ENCODE data around the gene RANBP2.
A peak's percentile ranks its signal among the peaks of the same experiment; 100 is the strongest.
"Not testable (repeated sequence)": the region's sequence is repeated elsewhere in the genome, so short reads cannot be mapped to it uniquely, and the experiment has no call there.

Gene RANBP2

DNA sequence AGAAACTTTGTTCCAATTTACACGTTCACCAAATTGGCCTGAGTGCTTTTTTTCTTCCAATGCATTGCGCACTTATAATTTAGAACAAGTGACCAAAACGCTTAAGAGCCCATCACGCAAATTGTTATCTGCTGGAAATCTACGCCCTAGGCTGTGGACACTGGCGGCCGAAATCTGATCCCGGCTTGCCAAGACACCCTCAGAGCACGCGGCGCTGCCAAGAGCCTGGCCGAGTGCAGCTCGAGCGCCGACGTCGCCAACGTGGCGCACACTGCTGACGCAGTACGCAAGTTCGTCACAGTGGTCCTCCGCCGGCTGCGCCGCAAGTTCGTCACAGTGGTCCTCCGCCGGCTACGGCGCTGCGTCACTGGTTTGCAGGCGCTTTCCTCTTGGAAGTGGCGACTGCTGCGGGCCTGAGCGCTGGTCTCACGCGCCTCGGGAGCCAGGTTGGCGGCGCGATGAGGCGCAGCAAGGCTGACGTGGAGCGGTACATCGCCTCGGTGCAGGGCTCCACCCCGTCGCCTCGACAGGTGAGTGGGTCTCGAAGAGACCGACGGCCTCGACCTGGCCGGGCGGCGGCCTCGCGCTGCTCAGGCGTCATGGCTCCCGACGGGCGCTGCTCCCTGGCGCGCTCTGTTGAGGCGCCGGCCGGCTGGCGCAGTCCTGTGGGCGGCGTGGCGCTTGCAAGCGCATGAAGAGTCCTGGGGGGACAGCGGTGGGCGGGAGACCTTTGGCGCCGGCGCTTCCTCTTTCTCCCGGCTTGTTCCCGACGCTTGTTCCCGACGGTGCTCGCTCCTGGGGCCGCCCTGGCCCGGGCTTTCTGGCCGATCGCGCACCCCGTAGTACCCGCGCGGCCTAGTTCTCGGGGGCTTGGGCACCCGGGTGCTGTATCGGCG lies at the start of gene RANBP2:
RANBP2 (plus strand) TSS at position 334 of the 896 bp plus-strand sequence; CDS start at position 459, 125 bp downstream.
- peak; percentile 94 for DNase-seq

DNA sequence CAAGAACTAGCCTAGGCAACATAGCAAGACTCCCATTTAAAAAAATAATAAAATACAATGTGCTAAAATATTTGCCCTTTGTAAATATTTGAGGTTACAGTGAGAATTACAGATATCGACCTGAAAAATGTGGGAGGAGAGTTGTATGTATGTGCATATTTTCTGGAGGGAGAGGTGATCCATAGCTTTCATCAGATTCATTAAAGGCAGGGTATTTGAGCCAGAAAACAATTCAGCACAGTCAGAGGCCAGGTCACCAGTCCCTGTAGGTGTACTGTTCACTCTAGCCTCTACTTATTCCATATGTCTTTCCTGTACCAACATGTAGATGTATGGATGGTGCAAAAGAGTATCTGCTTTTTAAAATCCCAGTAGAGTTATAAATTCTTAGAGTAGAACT lies 49.0 kb upstream of the RANBP2 start:
- not testable (repeated sequence) for DNase-seq

DNA sequence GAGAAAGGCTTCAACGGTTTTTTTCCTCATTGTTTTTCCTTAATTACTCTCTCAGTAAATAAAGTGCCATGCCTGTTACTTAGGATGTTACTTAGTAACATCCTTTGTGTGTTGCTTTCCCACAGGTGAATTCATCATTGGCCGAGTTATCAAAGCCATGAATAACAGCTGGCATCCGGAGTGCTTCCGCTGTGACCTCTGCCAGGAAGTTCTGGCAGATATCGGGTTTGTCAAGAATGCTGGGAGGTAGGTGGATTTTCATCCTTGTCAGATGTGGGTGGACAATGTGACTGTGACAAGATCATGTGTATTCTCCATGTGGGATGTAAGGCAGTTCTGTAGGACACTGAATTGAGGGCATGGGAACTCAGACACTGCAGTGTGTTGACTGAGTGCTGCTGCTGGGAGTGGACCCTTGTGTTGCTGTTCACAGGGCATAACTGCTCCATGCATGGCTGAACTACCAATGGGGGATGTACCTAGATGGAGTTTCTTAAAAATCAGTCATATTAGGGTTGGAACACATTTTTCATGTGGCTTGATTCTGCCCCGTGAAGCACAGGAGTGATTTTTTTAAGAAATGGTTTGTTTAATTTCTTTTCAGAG lies 47.0 kb upstream of the RANBP2 start:
- DNase-seq: not testable (repeated sequence)

DNA sequence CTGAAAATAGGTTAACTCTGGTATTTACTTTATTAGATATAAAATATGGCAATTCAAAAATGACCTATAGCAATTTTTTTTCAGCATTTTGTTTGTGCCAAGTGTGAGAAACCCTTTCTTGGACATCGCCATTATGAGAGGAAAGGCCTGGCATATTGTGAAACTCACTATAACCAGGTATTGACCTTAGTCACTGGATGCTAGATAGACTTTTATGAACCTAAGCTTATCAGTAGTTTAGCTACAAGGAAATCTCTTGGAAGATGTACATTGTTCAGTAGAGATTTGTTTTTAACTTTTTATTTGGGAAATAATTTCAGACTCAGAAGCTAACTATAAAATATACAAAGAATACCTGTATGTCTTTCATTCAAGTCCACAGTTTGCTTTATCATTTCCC lies 42.8 kb upstream of the RANBP2 start:
- DNase-seq: not testable (repeated sequence)

DNA sequence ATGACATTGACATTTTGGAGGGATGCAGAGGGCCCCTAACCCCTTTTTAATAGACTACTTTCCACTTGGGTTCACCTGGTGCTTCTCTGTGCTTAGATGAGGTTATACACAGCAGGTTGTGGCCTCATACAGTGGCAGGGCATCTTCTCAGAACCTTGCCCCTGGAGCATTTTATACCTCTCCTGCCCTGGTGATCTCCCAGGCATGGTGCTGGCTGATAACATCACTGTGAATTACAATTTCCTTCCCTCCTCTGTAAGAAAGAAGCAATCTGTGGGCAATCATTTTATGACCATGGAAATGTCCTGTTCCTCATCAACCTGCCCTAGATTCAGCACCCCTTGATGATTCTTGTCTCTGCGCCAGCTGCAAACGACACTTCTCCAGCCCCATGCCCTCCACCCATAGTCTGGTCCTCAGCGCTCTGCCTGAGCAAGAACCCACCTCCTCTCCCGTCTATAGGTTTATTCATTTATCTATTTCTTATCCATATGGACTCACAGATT lies 42.0 kb upstream of the RANBP2 start:
- not testable (repeated sequence) for DNase-seq

DNA sequence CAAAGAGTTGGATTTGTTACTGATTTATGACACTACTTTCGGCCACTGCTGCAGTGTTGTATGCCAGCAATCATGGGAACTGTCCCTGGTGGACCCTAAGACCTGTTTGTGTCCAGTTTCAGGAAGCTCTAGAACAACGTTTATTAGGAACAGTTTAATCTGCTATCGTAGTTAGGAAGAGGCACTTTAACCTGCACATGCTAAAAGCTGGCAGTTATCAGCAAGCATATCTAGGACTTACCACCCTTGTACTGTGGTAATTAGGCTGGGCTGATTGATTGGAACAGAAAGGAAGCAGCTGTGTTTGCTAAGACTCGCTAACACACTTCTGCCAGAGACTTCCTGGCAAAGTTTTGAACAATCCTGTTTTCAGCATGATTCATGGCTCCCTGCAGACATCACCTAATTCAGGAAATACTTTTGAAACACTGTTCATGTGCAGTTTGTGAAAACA lies 41.1 kb upstream of the RANBP2 start:
- not testable (repeated sequence) for DNase-seq

DNA sequence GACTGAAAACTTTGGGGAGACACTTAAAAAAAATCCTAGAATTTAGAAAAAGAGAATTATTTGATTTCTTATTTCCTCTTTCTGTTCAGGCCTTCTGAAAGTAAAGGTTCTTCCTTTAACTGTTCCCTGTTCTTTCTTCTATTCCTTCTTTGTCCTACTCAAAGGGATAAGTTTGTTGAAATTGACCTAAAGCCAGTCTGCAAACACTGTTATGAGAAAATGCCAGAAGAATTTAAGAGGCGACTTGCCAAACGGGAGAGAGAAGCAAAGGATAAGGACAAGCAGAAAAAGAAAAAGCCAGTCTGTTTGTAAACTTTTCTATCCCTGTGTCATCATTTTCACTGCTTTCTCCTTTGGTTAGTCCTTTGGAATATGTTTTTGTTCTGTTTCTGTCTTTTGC lies 38.5 kb upstream of the RANBP2 start:
- DNase-seq: not testable (repeated sequence)

DNA sequence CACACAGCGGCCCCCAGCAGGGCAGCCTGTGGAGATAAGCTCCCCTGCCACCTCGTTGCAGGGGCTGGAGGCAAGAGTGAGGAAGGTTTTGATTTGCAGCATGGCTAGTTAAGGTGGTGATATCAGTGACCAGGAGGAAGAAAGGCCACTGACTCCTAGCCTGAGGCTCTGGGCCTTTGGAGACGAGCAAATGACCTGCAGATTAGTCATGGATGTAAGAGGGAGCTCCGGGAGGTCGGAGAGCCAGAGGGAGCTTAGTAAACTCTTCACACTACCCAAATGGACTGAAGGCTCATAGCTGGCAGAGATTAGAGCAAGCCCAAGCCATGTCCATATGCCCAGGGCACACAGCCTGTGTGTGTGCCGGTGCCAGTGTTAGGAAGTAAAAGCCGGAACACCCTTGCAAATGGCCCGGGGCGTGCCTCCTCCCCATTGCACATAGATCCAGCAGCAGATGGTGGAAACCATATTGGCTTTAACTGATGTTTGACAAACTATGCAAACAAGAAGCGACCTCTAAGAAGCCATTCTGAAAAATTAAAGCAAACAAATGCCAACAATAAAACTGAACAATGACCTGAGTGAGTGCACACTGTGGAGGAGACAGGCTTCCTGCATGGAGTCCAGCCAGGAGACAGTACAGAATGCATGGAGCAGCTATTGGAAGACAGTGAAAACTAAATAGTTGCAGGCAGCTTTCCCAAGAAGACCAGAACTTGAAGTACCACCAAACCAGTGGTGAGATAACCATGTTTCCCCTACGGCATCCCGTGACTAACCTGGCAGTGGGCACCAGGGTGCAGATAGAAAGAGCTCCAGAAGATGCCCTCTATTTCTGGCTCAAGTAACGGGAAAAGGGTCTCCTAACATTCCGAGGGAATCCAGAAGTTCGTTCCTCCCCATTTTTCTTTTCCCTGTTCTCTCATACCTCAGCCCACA lies 30.2 kb upstream of the RANBP2 start:
- DNase-seq: not testable (repeated sequence)

DNA sequence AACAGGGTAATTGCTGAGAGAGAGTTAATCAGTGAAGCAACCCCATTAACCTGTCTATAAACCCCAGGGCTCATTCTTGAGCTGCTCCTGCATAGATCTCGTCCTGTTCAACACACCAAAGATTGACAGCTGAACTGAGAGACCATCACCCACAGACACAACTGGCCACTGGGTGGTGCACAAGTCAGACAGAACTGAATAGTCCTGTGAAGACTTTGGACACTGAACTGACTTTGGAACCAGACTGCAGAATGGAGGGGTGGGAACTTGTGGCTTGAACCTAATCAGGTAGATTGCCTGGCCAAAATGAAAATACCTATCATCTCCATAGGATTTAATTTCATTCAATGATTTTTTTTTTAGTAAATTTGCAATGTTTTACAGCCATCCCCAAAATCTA lies 29.3 kb upstream of the RANBP2 start:
- DNase-seq: not testable (repeated sequence)

DNA sequence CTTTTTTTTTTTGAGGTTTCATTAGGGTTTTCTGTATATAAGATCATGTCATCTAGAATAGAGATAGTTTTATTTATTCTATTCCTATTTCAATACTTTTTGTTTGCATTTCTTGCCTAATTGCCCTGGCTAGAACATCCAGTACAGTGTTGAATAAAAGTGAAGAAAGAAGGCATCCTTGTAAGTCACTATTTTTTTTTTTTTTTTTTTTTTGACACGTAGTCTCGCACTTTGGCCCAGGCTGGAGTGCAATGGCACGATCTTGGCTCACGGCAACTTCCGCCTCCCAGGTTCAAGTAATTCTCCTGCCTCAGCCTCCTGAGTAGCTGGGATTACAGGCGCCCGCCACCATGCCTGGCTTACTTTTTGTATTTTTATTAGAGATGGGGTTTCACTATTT lies 27.8 kb upstream of the RANBP2 start:
- DNase-seq: no peak

DNA sequence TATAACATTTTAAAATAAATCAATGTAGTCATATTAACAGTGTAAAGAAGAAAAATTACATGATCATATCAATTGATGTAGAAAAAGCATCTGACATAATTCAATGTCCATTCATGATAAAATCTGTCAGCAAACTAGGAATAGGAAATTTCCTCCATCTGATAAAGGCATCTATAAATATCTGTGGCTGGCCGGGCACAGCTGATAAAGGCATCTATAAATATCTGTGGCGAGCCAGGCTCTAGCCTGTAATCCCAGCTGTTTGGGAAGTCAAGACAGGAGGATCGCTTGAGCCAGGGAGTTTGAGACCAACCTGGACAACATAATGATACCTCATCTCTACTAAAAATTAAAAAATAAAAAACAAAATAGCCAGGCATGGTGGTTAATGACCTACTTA lies 18.1 kb upstream of the RANBP2 start:
- no peak for DNase-seq

DNA sequence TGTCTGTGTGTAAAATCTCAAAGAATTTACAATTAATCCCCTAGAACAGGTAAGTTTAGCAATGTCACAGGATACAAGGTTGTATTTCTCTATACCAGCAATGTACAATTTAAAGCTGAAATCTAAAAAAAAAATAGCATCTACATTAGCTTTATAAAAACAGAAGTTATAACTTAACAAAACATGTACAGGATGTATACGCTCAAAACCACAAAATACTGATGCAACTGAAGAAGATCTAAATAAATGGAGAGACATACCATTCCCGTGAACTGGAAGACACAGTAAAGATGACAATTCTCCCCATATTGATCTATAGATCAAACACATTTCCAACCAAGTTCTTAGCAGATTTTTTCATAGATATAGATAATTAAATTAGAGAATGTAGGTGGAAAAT lies 17.5 kb upstream of the RANBP2 start:
- DNase-seq: no peak

DNA sequence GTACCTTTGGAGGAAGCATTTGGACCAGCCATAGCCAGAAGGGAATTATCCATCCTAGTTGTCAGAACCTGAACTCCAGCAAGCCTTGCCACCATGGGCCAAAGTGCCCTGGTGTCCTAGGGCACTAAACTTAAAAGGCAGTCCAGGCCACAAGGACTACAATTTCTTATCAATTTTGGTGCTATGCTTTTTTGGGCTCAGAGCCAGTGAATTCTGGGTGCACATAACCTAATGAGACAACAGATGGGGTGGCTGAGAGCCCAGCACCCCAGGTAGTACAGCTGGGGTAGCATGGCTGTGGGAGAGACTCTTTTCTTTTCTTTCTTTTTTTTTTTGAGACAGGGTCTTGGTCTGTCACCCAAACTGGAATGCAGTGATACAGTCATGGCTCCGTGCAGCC lies 14.4 kb upstream of the RANBP2 start:
- DNase-seq: no peak

DNA sequence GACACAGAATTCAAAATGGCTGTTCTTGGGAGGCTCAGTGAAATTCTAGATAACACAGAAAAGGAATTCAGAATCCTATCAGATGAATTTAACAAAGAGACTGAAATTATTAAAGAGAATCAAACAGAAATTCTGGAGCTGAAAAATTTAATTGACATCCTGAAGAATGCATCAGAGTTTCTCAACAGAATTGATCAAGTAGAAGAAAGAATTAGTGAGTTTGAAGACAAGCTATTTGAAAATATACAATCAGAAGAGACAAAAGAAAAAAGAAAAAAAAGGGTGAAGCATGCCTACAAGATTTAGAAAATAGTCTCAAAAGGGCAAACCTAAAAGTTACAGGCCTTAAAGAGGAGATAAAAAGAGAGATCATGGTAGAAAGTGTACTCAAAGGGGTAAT lies 12.0 kb upstream of the RANBP2 start:
- no peak for DNase-seq

DNA sequence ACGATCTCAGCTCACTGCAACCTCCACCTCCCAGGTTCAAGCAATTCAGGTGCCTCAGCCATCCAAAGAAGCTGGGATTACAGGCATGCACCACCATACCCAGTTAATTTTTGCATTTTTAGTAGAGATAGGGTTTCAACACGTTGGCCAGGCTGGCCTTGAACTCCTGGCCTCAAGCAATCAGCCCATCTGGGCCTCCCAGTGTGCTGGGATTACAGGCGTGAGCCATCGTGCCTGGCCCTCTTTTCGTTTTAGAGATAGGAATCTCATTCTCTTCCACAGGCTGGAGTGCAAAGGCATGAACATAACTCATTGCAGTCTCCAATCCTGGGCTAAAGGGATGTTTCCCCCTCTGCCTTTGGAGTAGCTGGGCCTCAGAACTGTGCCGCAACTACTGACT lies 2.3 kb upstream of the RANBP2 start:
- DNase-seq: not testable (repeated sequence)

DNA sequence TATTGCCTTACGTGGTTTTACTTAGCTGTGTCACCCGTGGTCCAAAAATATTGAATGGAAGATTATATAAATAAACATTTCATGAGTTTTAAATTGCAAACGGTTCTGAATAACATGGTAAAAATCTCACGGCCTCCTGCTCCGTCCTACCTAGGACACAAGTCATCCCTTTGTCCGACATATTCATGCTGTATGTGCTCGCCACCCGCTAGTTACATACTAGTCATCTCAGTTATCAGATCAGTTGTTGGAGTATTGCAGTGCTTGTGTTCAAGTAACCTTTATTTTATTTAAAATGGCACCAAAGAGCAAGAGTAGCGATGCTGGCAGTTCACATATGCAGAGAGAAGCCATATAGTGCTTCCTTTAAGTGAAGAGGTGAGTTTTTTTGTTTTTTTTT lies 6.8 kb downstream of the RANBP2 start:
- not testable (repeated sequence) for DNase-seq

DNA sequence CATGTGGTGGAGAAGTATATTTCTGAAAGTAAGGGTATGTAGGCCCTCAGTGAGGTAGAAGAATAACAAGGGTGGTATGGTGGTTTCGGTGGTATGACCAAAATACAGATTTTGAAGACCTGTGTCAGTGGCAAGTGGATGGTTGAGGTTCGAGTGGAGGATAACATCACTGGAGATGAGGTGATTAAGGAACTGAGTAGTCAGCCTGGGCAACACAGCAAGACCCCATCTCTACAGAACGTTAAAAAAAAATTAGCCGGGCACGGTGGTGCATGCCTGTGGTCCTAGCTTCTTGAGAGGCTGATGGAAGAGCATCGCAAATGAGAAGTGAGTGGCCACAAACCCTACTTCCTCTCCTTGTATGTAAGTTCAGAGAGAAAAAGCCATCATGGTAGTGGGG lies 15.4 kb downstream of the RANBP2 start:
- DNase-seq: not testable (repeated sequence)

DNA sequence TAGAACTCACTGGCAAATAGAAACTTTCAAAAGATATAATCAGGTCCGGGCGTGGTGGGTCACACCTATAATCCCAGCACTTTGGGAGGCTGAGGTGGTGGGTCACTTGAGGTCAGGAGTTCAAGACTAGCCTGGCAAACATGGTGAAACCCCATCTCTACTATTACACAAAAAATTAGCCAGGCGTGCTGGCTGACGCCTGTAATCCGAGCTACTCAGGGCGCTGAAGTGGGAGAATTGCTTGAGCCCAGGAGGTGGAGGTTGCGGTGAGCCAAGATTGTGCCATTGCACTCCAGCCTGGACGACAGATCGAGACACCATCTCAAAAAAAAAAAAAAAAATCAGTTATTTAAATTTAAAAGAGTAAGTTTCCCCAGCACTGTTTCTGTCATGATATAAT lies 38.7 kb downstream of the RANBP2 start:
- DNase-seq: not testable (repeated sequence)

DNA sequence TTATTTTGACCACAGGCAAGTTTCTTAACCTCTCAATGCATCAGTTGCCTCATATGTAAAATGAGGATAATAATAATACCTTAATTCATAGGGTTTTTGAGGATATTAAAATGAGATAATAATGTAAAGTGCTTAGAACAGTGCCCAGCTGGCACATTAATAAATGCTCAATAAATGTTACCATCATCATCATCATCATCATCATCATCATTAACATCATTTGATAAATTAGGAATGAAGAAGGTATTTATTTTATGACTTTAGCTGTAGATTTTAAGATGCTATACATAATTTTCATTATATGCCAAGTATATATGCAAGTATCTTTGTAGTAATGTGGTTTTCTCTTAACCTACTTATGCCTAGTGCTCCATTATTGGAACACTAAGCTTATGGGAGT lies 43.3 kb downstream of the RANBP2 start:
- DNase-seq: not testable (repeated sequence)

DNA sequence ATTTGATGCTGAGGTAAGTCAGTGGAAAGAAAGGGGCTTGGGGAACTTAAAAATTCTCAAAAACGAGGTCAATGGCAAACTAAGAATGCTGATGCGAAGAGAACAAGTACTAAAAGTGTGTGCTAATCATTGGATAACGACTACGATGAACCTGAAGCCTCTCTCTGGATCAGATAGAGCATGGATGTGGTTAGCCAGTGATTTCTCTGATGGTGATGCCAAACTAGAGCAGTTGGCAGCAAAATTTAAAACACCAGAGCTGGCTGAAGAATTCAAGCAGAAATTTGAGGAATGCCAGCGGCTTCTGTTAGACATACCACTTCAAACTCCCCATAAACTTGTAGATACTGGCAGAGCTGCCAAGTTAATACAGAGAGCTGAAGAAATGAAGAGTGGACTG lies 47.4 kb downstream of the RANBP2 start:
- DNase-seq: not testable (repeated sequence)

DNA sequence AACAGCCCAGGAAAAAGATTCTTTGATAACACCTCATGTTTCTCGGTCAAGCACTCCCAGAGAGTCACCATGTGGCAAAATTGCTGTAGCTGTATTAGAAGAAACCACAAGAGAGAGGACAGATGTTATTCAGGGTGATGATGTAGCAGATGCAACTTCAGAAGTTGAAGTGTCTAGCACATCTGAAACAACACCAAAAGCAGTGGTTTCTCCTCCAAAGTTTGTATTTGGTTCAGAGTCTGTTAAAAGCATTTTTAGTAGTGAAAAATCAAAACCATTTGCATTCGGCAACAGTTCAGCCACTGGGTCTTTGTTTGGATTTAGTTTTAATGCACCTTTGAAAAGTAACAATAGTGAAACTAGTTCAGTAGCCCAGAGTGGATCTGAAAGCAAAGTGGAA lies 48.6 kb downstream of the RANBP2 start:
- DNase-seq: not testable (repeated sequence)

DNA sequence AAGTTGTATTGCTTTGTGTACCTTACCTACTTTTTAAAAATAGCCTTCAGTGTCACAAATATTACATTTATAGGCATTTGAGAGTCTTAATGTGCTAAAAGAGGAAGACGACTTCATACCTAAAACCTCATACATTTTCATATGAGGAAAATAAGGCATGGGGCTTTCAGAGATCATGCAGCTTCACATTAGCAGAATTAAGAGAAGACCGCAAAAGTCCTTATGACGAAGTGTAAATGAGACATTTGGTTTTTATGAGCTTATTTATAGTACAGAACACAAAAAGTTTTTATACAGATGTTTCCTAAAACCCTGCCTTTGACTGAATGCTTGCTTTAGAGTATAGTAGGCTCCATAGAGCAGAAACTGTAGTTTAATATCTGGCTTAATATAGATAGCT lies 57.2 kb downstream of the RANBP2 start:
- DNase-seq: no peak

DNA sequence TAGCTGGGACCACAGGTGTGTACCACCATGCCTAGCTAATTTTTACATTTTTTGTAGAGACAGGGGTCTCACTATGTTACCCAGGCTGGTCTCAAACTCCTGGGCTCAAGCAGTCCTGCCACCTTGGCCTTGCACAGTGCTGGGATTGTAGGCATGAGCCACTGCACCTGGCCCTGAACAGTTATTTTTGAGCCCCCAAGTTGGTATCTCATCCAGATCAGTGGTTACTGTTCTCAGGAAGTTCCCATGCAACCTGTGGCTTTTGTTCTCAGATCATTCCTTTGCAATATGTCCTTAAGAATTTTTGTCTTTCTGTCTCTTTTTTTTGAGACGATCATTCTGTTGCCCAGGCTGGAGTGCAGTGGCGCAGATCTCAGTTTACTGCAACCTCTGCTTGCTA lies 59.6 kb downstream of the RANBP2 start:
- no peak for DNase-seq
